DMS 273 (cell line): ENCODE data around the gene FASLG.
"Not testable (repeated sequence)": the region's sequence is repeated elsewhere in the genome, so short reads cannot be mapped to it uniquely, and the experiment has no call there.

ENCODE experiments used
- DNase-seq: peaks from one replicate; lab custom pipeline; 2025; ENCODE audit not compliant: unreplicated experiment; lab: John Stamatoyannopoulos, UW

Gene FASLG

GRCh38 chr1:172679000-172679772, 20.3 kb downstream of the FASLG start:
- DNase-seq, result peak; percentile 44

DNA sequence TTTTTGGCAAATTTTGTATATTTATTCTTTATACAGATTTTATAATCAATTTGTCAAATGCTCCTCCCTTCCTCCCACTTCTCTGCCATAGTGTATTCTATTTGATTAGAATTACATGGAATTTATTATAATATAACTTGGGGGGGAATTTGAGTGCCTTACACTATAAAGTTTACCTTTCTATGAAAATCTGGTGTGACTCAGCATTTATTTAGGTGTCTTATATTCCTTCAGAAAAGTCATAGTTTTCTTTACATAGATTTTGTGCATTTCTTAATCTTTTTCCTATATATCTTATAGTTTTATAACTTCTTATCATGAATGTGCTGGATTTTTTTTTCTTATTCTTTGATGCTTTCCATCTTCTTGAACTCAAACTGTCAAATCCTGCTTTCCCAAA, 21.3 kb downstream of the FASLG start:
- DNase-seq, result no peak

DNA sequence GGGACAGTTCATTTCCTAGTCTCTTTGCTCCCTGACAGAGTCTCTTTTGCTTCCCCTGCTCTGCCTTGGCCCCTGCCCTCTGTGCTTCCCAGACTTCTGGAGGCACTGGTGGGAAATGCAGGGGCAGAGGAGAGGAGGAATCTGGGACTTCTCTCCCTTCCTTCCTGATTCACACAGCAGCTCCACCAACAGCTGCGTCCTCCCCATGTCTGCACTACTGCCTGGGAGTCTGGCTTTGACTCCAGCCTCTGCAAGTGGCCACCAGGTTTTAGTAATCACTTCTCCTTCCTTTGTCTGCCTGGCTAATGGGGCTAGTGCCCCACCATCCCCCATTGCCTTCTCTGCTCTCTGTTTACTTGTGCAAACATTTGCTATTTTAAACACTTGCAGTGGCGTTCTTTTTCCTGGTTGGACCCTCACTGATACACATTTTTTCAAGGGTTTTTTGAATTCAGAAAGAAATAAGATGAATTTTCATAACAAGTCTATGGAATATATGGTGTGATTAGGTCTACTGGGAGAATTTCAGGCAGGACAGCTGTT, 21.9 kb downstream of the FASLG start:
- no peak for DNase-seq

DNA sequence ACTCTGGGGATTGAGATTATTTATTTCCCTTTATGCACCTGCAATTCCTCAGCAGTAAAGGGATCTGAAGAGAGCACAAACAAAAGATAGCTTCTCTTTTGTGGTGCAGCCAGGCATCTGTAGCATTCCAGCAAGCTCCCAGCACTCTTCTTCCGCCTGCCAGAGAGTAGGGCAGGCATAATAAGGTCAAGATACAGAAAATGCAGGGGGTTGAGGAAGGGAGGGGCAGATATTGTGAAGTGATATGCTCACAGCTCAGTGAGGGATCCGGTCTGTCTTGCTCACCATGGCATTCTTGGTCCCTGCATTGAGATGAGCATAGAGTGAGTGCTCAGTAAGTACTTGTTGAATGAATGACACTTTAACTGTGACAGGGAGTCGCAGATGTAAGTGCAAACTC, 23.9 kb downstream of the FASLG start:
- no peak for DNase-seq

- no peak for DNase-seq
Measured at GRCh38 chr1:172686143-172686542, 27.2 kb downstream of the FASLG start.

- DNase-seq, result not testable (repeated sequence)
Measured at GRCh38 chr1:172688428-172689085, 29.7 kb downstream of the FASLG start.

GRCh38 chr1:172690925-172691324, 32.0 kb downstream of the FASLG start:
- DNase-seq, result not testable (repeated sequence)

DNA sequence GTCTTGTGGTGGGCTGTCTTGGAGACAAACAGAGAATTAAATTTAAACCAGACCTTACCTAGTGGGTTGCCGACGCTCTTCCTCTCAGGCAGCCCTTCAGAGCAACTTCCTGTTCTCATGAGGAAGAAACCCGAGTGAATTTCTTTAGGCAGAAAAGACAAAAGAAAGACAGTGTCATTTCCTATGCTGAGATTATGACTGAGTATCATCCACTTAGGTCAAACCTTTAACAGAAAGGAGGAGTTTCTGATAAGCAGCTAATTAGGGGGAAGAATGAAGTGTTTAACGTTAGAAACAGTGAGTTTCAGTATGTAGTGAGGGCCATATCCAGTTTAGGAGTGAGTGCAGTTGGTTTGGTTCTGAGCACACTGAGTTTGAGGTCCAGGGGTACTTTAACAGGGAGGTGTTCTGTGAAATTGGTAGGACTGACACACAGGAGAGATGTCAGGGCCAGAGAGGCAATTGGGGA, 38.7 kb downstream of the FASLG start:
- DNase-seq, result no peak

DNA sequence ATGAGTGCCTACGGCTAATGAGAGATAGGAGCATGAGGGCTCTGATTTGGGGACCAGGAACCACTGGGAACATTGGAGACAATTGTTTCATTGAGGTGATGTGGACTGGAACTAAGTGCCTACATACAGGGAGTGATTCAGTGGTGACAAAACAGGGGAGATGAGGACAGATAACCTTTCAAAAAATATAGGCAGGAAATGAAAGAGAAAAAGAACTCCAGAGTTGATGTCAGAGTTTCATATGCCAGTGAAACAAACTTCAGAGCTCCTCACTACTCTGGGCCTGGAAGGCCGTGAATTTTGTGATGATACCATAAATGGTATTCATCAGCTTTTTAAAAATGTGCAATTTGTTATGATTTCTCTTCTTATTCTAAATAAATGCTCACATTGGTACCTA, 39.3 kb downstream of the FASLG start:
- no peak for DNase-seq

GRCh38 chr1:172699111-172699510, 40.2 kb downstream of the FASLG start:
- DNase-seq, result no peak

DNA sequence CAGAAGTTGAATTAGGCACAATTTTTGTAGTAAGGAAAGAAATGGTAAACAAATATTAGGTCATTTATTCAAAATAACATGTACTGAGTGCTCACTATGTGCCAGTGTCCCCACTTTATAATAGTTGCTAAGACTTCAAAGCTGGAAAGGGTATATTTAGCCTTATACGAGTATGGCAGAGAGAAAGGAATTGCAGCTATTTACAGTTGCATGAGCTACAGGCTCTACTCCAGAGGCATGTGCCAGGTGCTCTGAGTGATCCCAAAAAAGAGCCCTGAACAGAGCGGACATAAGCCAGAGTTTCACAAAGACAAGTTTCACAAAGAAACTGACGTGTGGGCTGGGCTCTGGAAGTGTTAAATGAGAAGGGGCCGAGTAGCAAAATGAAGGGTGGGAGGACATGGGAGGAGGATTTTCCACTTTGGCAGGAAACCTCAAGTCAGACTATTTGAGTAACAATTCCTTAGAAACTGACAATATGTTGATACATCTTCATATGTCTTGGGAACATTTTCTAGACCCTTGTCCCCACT, 40.9 kb downstream of the FASLG start:
- DNase-seq, result no peak

DNA sequence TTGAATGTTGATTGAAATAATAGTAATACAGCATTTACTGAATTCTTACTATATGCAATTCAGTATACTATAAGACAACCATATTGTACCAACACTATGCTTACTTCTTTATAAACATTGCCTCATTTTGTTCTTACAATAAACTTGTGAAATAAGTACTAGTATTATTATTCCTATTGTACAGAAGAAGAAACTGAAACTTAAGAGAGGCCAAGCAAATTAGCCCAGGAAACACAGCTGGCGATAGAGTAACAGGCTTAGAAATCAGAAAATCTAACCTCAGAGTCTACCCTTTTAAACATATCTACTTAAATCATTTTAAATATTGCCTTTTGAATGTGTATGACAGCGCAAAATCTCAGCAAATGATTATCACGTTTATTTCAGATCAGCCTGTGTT, 41.7 kb downstream of the FASLG start:
- no peak for DNase-seq

DNA sequence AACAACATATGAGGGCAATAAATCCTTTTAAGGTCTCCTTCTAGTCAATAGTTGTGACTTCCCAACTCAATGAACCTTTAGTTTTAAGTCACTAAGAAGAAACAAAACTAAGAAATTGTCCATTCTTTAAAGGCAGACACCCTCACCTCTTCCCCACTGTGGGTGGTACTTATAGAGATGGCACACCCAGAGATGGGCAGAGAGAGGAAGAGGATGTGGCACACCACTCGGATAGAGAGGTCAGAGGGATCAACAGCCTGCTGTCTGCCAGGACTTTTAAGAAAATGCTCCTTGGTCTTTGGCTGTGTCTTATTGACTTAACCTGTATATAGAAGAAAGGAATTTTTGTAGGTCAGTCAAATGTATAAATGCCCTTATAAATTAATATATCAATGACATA, 45.1 kb downstream of the FASLG start:
- DNase-seq, result no peak

- DNase-seq, result no peak
Measured at GRCh38 chr1:172704420-172705210, 45.7 kb downstream of the FASLG start.

- DNase-seq, result no peak
Measured at GRCh38 chr1:172708452-172708851, 49.5 kb downstream of the FASLG start.

DNA sequence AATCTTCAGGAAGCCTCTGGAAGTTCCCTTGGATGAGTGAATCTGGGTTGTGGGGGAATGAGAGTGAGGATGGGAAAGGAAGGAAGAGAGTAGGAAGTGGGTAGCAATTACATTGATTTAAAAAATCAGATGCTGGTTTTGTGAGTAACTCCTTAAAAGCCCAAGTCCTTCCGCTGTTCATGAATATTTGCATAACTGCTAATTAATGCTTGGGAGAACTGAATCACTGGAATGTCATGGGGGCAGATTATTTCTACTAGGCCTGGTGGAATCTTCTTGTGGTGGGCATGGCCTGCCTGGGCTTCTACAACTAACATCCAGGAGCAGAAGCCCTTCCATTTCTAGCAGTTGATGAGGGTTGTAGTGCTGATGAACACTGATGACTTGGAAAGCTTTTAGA, 52.7 kb downstream of the FASLG start:
- no peak for DNase-seq

DNA sequence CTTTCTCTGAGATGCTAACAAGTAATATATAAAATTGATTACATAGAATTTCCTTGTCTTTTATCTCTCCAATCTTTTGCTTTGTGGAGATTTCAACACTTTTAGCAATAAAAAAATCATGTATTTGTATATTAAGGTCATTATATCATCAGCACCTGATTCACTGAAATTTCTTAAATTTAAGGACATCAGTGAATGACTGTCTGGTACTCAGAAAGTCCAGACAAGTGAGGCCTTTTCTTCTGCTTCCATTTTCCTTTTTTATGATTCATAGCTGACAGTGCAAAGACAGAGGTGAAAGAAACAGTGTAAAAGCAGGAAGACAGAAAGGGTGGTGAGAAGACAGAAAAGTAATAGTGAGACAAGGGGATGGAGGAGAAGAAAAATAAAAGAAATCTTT, 54.6 kb downstream of the FASLG start:
- no peak for DNase-seq
